Large intestine (tissue), 12 donors: Measurements from ENCODE around the gene CPT2. TPM values are rescaled to one million over a fixed set of nuclear protein-coding genes. Genes with fewer than 3 reads are reported as not detected.

Experiments used
- DNase-seq, 2 donors: peaks; one replicate each; pipeline versions ENCODE4 v3.0.0 to v3.0.0-alpha.2; 2013
- H3K27ac ChIP-seq: one replicate; pipeline ENCODE4 v1.5.1; 2013; ENCODE audit warnings: low read length
- H3K27me3 ChIP-seq: 2 replicates; pipeline ENCODE4 v1.6.1; 2013; ENCODE audit warnings: low read length; ENCODE audit not compliant: control insufficient read depth, insufficient read depth
- H3K36me3 ChIP-seq: 2 replicates; pipeline ENCODE4 v1.6.1; 2013; ENCODE audit warnings: low read length; ENCODE audit not compliant: control insufficient read depth, insufficient read depth
- H3K4me1 ChIP-seq: one replicate; pipeline ENCODE4 v1.6.1; 2013; ENCODE audit warnings: low read length; ENCODE audit not compliant: control insufficient read depth, insufficient read depth
- H3K4me3 ChIP-seq: one replicate; pipeline ENCODE4 v1.5.1; 2013; ENCODE audit warnings: low read length
- H3K9me3 ChIP-seq: one replicate; pipeline ENCODE4 v1.6.1; 2013; ENCODE audit warnings: mild to moderate bottlenecking, low read depth, low read length, moderate library complexity; ENCODE audit not compliant: control insufficient read depth
- WGBS: methylation state at CpG from one replicate; pipeline ENCODE4 v1.1.5; 2013; ENCODE audit warnings: low lambda C conversion rate; ENCODE audit not compliant: insufficient coverage; 5-methylcytosine and 5-hydroxymethylcytosine counted together
- long read RNA-seq, 11 donors: transcript quantifications; one replicate each; lab custom pipeline, GENCODE V29; 2026
- polyA plus RNA-seq: library from polyadenylated mRNA; unstranded; fragments of 120-200 nt; gene quantifications from one replicate; pipeline ENCODE4 v1.2.1, GENCODE V29; 2013

CPT2 gene
- 30.4 TPM for polyA plus RNA-seq
- long read RNA-seq, donor 1, full-length matches to known transcripts = 7 of 26 reads
- long read RNA-seq, donor 1, partial matches to known transcripts = 19 of 26 reads
- long read RNA-seq, donor 1, other reads (novel, unspliced or antisense) = 0 of 26 reads
- long read RNA-seq, donor 2, full-length matches to known transcripts = 17 of 110 reads
- long read RNA-seq, donor 2, partial matches to known transcripts = 74 of 110 reads
- long read RNA-seq, donor 2, other reads (novel, unspliced or antisense) = 19 of 110 reads
- long read RNA-seq, donor 3 = 0 reads
- long read RNA-seq, donor 4, partial matches to known transcripts = 0 of 2 reads
- long read RNA-seq, donor 4, other reads (novel, unspliced or antisense) = 0 of 2 reads
- long read RNA-seq, donor 5, full-length matches to known transcripts = 8 of 8 reads
- long read RNA-seq, donor 5, partial matches to known transcripts = 0 of 8 reads
- long read RNA-seq, donor 5, other reads (novel, unspliced or antisense) = 0 of 8 reads
- long read RNA-seq, donor 6, full-length matches to known transcripts = 8 of 75 reads
- long read RNA-seq, donor 6, partial matches to known transcripts = 67 of 75 reads
- long read RNA-seq, donor 6, other reads (novel, unspliced or antisense) = 0 of 75 reads
- long read RNA-seq, donor 7, full-length matches to known transcripts = 11 of 17 reads
- long read RNA-seq, donor 7, partial matches to known transcripts = 6 of 17 reads
- long read RNA-seq, donor 7, other reads (novel, unspliced or antisense) = 0 of 17 reads
- long read RNA-seq, donor 8, full-length matches to known transcripts = 11 of 95 reads
- long read RNA-seq, donor 8, partial matches to known transcripts = 33 of 95 reads
- long read RNA-seq, donor 8, other reads (novel, unspliced or antisense) = 51 of 95 reads
- long read RNA-seq, donor 9, full-length matches to known transcripts = 12 of 17 reads
- long read RNA-seq, donor 9, partial matches to known transcripts = 5 of 17 reads
- long read RNA-seq, donor 9, other reads (novel, unspliced or antisense) = 0 of 17 reads
- long read RNA-seq, donor 10, full-length matches to known transcripts = 14 of 14 reads
- long read RNA-seq, donor 10, partial matches to known transcripts = 0 of 14 reads
- long read RNA-seq, donor 10, other reads (novel, unspliced or antisense) = 0 of 14 reads
- long read RNA-seq, donor 11, partial matches to known transcripts = 29 of 33 reads
- long read RNA-seq, donor 11, other reads (novel, unspliced or antisense) = 0 of 33 reads

DNA sequence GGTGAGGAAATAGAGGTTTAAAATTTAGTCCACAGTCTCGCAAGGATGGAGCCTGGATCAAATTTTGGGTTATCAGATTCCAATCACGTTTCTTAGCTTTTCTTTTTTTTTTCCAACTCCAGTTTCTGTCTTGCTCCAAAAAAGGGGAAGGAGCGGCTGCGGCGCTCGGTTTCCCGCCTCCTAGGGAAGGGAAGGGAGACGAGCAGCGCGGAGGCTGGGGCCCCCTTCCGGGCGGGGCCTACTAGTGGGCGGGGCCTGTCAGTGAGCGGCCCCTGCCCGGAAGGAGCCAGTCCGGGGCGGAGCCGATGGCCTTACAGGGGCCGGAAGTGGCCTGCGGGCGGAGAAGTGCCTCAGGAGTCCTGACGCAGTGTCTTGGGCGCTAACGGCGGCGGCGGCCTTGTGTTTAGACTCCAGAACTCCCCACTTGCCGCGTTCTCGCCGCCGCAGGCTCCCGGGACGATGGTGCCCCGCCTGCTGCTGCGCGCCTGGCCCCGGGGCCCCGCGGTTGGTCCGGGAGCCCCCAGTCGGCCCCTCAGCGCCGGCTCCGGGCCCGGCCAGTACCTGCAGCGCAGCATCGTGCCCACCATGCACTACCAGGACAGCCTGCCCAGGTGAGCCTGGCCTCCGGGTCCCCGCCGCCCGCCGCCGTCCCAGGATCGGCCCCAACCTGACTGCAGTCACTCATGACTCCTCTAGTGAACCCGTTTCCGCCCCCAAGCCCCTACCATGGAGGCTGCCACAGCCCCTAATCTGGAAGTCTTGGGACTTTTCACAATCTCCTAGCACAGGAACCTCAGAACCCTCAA lies at the start of gene CPT2:
Gene CPT2 (plus strand): TSS at position 340 of the 806 bp plus-strand sequence. CDS start 120 bp downstream, at position 460.
- Histone ChIP-seq H3K9me3 (no peaks in the 10 kb centered on the region), H3K27ac (peak within 1 kb of the TSS; percentile 80), H3K27me3 (no peaks in the 10 kb centered on the region), H3K36me3 (peaks cover 11% of the 10 kb centered on the region), H3K4me3 (peak within 1 kb of the TSS; percentile 92), H3K4me1 (peaks cover 21% of the 10 kb centered on the region)
- peak; percentile 90 to 93 for DNase-seq
- no CpG with 5 or more reads among the region's 57 CpGs for WGBS

DNA sequence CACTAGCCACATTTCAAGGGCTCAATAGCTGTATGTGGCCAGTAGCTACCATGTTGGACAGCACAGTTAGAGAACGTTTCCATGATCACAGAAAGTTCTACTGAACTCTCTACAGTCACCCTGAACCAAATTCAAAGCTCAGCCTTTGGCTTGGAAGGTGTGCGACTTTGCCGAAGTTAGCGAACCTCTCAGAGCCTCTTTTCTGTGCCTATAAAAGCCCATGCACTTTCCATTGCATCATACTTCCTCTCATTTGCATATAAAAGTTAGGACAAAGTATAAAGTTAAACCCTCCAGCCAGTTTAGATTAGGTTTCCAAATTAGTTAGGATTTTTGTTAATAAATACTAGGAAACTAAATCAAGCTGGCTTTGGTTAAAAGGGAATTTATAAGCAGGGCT lies 49.5 kb upstream of the CPT2 start:
- Histone ChIP-seq H3K36me3 (no peaks in the 10 kb centered on the region), H3K27ac (no peak overlapping the region), H3K9me3 (peaks cover 2% of the 10 kb centered on the region), H3K4me1 (peaks cover 22% of the 10 kb centered on the region), H3K27me3 (no peaks in the 10 kb centered on the region), H3K4me3 (no peak overlapping the region)
- no peak for DNase-seq
- WGBS = 100% methylated on average over 1 of the region's 4 CpGs

- no peaks in the 10 kb centered on the region for H3K27me3 ChIP-seq
- DNase-seq = no peak
- no CpG with 5 or more reads among the region's 3 CpGs for WGBS
These were observed 48.5 kb upstream of the CPT2 start for GRCh38 chr1:53148123-53148522.

DNA sequence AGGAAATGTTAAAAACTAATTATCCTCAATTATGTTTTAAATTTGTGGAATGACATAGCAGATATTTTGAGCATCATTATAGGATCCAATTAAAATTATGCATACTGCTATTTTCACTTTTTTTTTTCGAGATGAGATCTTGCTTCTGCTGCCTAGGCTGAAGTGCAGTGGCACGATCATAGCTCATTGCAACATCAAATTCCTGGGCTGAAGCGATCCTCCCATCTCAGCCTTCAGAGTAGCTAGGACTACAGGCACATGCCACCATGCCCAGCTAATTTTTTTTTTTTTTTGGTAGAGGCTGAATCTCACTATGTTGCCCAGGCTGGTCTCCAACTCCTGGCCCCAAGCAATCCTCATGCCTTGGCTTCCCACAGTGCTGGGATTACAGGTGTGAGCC lies 42.9 kb upstream of the CPT2 start:
- H3K9me3 ChIP-seq = no peaks in the 10 kb centered on the region
- 80% methylated on average over 1 of the region's 3 CpGs for WGBS
- DNase-seq = no peak

More at GRCh38 chr1:53148123-53148522, 48.5 kb upstream of the CPT2 start:
- Histone ChIP-seq H3K27ac (no peak overlapping the region), H3K9me3 (no peaks in the 10 kb centered on the region), H3K36me3 (no peaks in the 10 kb centered on the region), H3K4me3 (no peak overlapping the region), H3K4me1 (peaks cover 22% of the 10 kb centered on the region)

GRCh38 chr1:53154859-53155438 lies 41.7 kb upstream of the CPT2 start:
- Histone ChIP-seq H3K27me3 (no peaks in the 10 kb centered on the region), H3K4me3 (no peak overlapping the region), H3K27ac (no peak overlapping the region), H3K36me3 (no peaks in the 10 kb centered on the region), H3K4me1 (no peaks in the 10 kb centered on the region), H3K9me3 (no peaks in the 10 kb centered on the region)
- no peak for DNase-seq
- WGBS = no CpG with 5 or more reads among the region's 8 CpGs

More for the DNA sequence above, 42.9 kb upstream of the CPT2 start:
- no peaks in the 10 kb centered on the region for H3K27me3 ChIP-seq
- no peak overlapping the region for H3K4me3 ChIP-seq
- no peaks in the 10 kb centered on the region for H3K36me3 ChIP-seq
- H3K27ac ChIP-seq = no peak overlapping the region
- no peaks in the 10 kb centered on the region for H3K4me1 ChIP-seq

DNA sequence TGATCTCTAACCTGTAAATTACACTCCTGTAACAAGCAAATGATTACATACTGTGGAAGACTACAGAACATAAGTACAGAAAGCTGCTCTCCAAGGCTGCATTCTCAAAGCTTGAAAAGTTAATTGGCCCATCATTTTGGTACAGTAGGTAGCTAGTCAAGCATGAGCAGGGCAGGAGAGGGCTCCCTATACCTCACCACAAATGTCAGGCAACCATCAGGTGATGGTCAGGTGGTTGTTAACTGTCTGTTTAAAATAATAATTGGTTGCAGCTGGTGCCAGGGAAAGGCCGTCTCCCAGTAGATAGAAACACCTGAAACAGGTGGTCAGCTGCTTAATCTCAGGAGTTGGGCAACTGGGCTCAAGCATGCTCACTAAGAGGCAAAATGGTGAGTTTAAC lies 41.1 kb upstream of the CPT2 start:
- H3K36me3 ChIP-seq = no peaks in the 10 kb centered on the region
- DNase-seq = peak in 1 of 2 donors; percentile 43
- H3K9me3 ChIP-seq = no peaks in the 10 kb centered on the region
- peaks cover 2% of the 10 kb centered on the region for H3K4me1 ChIP-seq
- no peaks in the 10 kb centered on the region for H3K27me3 ChIP-seq
- no peak overlapping the region for H3K27ac ChIP-seq
- WGBS = no CpG with 5 or more reads among the region's 1 CpG
- H3K4me3 ChIP-seq = no peak overlapping the region

GRCh38 chr1:53155945-53156344 lies 40.7 kb upstream of the CPT2 start:
- WGBS = 100% methylated on average over 2 of the region's 7 CpGs
- no peaks in the 10 kb centered on the region for H3K9me3 ChIP-seq
- no peak for DNase-seq
- peaks cover 6% of the 10 kb centered on the region for H3K4me1 ChIP-seq
- H3K36me3 ChIP-seq = no peaks in the 10 kb centered on the region
- no peak overlapping the region for H3K4me3 ChIP-seq
- no peaks in the 10 kb centered on the region for H3K27me3 ChIP-seq
- no peak overlapping the region for H3K27ac ChIP-seq

DNA sequence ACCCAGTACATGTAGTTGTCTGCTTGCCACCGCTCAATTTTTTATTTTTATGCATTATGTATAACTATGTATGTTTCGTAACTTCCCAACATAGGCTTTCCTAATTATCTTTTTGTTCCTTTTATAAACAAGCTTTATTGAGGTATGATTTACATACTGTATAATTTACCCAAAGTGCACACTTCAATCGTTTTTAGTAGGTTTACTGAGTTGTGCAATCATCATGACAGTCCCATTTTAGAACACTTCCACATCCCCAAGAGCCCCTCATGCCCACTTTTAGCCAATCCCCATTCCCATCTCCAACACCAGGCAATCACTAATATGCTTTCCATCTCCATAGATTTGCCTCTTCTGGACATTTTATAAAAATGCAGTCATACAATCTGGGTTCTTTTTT lies 39.8 kb upstream of the CPT2 start:
- 100% methylated on average over 1 of the region's 3 CpGs for WGBS
- H3K9me3 ChIP-seq = no peaks in the 10 kb centered on the region
- H3K36me3 ChIP-seq = no peaks in the 10 kb centered on the region
- no peak for DNase-seq
- no peaks in the 10 kb centered on the region for H3K27me3 ChIP-seq
- H3K27ac ChIP-seq = no peak overlapping the region
- H3K4me3 ChIP-seq = no peak overlapping the region
- peaks cover 9% of the 10 kb centered on the region for H3K4me1 ChIP-seq

- no peaks in the 10 kb centered on the region for H3K36me3 ChIP-seq
- H3K4me1 ChIP-seq = peaks cover 9% of the 10 kb centered on the region
- no peak for DNase-seq
- no peaks in the 10 kb centered on the region for H3K27me3 ChIP-seq
- H3K9me3 ChIP-seq = no peaks in the 10 kb centered on the region
- WGBS = no CpG with 5 or more reads among the region's 1 CpG
- no peak overlapping the region for H3K4me3 ChIP-seq
- no peak overlapping the region for H3K27ac ChIP-seq
These were observed 37.7 kb upstream of the CPT2 start for GRCh38 chr1:53158900-53159299.
